Fibroblast of skin of abdomen (primary cell): ENCODE results near the gene MRPL9.
"Not testable (repeated sequence)": the region's sequence is repeated elsewhere in the genome, so short reads cannot be mapped to it uniquely, and the experiment has no call there.

ENCODE experiments used
- DNase-seq: peaks from one replicate; pipeline ENCODE4 v3.0.0-alpha.2; 2013

Gene MRPL9

GRCh38 chr1:151783796-151784195, 20.5 kb upstream of the MRPL9 start:
- DNase-seq: no peak

DNA sequence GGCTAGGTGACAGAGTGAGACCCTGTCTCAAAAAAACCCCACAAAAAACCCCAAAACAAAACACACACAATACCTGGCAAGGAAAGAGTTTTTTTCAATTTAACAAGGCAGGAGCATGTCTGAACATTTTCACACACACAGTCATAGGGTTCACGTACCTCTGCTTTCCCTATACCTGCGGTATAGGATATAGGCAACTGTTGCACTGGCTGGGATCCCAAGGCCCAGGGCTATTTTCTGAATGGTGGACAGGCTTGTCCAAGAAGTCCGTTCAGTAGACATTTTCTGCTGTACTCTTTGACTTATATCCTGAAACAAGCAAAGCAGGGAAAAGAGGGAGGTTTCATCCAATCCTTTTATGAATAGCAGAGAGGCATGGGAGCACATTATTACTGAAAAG, 19.4 kb upstream of the MRPL9 start:
- no peak for DNase-seq

- DNase-seq: not testable (repeated sequence)
Observed at GRCh38 chr1:151782026-151782425, 18.7 kb upstream of the MRPL9 start.

- not testable (repeated sequence) for DNase-seq
Observed at GRCh38 chr1:151780736-151781135, 17.4 kb upstream of the MRPL9 start.

DNA sequence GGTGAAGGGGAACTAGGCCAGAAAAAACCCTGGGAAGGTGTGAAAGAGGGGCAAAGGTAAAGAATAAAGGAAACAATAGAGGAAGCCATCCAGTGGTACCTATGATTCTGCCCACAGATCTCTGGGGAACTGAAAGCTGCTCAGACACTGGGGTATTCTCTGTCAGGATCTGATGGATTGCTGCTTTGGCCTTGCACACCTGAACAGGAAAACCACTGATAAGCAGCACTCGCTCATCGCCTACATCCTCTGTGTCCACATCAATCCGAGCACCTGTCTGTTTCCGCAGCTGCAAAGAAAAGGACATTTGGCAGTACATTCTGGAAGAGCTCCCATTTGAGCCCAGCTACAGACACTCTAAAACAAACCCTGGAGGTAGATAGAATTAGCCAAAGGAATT, 16.6 kb upstream of the MRPL9 start:
- DNase-seq: no peak

- DNase-seq: no peak
Observed at GRCh38 chr1:151777317-151777716, 14.0 kb upstream of the MRPL9 start.

GRCh38 chr1:151776665-151777062, 13.4 kb upstream of the MRPL9 start:
- DNase-seq: no peak

DNA sequence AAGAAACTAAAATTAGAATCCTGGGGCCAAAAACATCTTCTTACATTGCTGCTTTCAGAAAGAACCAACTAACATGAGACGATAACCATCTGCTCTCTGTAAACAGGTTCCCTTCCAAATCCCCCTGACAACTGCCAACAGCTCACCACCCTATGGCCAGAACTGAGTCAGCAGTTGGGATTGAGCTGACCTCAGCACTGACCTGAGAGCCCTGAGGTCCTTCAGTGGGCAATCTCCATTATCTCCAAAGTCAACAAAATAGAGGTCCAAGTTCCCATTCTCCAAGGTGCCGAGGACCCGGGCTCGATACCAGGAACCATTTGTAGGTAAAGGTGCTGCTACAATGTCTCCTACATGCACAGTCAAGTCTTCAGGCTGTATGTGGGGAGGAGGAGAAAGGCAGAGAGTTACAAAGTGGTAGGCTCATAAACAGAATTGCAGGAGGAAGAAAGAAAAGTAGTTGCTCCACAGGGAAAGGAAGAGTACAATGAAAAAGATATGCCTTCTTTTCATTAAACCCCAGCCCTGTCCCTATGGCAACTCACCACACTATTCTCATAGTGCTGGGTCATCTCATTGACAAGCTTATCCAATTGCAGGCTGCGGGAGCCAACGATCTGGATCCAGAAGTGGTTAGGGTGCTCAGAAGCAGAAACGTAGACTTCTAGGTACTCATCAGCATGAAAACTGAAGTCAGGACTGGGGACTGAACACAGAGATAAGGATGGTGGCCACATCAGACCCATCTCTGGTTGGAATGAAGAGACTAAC, 12.8 kb upstream of the MRPL9 start:
- no peak for DNase-seq

- no peak for DNase-seq
Observed at GRCh38 chr1:151774256-151774922, 11.1 kb upstream of the MRPL9 start.

DNA sequence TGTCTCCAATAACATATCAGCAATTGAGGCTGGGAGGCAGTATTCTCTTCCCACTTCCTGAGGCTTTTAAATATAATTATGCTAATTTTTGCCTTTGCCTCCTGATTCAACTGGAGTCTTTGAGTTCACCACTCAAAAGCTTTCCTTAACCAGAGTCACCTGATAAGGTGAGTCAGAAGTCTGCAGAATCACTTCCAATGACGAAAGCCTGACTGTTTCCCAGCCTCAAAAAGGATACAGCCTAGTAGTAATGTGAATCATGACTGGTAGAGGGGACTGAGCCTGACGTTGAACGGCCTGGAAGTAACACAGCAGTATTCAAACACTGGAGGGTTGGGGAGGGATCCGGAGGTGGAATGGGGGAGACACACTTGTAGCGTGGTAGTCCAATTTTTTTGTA, 10.4 kb upstream of the MRPL9 start:
- DNase-seq: no peak

- not testable (repeated sequence) for DNase-seq
Observed at GRCh38 chr1:151769270-151769669, 6.0 kb upstream of the MRPL9 start.

DNA sequence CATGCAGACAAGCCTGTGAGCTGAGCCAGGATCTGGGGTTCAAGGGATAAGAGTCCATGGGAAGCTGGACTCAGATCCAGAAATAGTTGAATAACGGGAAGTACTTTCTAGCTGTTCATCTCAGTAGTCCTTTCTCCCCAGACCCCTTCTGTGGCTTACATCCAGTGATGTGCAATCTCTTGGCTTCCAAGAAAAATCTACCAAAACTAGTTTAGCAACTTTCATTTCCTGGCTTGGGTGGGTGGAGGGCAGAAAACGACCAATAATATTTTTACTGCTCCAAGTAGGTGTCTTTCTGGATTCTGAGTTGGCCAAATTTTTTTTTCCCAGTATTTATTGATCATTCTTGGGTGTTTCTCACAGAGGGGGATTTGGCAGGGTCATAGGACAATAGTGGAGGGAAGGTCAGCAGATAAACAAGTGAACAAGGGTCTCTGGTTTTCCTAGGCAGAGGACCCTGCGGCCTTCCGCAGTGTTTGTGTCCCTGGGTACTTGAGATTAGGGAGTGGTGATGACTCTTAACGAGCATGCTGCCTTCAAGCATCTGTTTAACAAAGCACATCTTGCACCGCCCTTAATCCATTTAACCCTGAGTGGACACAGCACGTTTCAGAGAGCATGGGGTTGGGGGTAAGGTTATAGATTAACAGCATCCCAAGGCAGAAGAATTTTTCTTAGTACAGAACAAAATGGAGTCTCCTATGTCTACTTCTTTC, 5.2 kb upstream of the MRPL9 start:
- DNase-seq: not testable (repeated sequence)

GRCh38 chr1:151763990-151764389, 694 bp upstream of the MRPL9 start:
- DNase-seq: no peak

GRCh38 chr1:151760597-151761385, 2.5 kb downstream of the MRPL9 start:
- DNase-seq: no peak

DNA sequence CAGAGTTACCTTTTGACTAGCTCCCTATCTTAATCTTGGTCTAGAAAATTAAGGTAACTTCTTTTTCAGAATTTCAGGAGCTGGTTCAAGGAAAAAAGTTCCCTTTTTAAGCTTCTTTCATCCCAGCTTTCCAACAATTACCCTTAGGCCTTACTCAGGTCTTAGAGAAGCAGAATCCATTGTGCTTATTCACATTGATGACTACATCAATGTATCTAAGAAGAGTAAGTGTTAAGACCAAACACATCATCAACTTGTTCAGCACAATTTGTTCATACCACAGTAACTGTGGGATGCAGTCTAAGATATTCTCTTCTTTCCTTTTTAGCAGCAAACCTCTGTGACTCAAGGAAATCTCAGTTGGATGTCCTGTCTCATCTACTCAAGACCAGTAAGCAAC, 4.1 kb downstream of the MRPL9 start:
- DNase-seq: no peak

- DNase-seq: no peak
Observed at GRCh38 chr1:151756291-151756690, 7.0 kb downstream of the MRPL9 start.

GRCh38 chr1:151741516-151741915, 21.8 kb downstream of the MRPL9 start:
- DNase-seq: no peak

GRCh38 chr1:151739590-151740355, 23.5 kb downstream of the MRPL9 start:
- DNase-seq: no peak

DNA sequence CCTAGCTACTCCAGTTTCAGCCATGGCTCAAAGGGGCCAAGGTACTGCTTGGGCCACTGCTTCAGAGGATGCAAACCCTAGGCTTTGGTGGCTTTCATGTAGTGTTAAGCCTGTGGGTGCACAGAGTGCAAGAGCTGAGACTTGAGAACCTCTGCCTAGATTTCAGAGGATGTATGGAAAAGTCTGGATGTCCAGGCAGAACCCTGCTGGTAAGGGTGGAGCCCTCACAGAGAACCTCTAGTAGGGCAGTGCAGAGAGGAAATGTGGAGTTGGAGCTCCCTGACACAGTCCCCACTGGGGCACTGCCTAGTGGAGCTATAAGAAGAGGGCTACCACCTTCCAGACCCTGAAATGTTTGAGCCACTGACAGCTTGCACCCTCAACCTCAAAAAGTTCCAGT, 25.8 kb downstream of the MRPL9 start:
- DNase-seq: no peak

DNA sequence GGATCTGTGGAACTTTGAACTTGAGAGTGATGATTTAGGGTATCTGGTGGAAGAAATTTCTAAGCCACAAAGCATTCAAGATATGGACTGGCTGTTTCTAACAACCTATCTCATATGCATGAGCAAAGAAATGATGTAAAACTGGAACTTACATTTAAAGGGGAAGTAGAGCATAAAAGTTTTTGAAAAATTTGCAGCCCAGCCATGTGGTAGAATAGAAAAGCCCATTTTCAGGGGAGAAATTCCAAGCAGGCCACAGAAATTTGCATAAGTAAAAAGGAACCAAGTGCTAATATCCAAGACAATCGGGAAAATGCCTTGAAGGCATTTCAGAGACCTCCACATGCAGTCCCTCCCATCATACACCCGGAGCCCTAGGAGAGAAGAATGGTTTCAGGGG, 26.3 kb downstream of the MRPL9 start:
- DNase-seq: no peak

DNA sequence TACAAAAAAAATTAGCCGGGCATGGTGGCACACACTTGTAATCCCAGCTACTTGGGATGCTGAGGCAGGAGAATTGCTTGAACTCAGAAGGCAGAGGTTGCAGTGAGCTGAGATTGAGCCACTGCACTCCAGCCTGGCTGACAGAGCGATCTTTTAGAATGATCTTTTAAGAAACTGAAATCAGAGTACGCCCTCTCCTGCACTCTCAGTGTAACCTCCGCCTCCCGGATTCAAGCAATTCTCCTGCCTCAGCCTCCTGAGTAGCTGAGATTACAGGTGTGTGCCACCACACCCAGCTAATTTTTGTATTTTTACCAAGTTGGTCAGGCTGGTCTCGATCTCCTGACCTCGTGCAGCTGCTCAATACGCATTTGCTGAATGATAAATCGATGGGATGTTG, 29.3 kb downstream of the MRPL9 start:
- DNase-seq: not testable (repeated sequence)

- no peak for DNase-seq
Observed at GRCh38 chr1:151733126-151733525, 30.2 kb downstream of the MRPL9 start.
